CD14-positive monocyte (primary cell): ENCODE measurements around the gene DYNLT1. TPM values are rescaled to one million over a fixed set of nuclear protein-coding genes. Genes with fewer than 3 reads are reported as not detected.

Experiments used
- DNase-seq, 3 donors: peaks; one replicate each; pipeline ENCODE4 v3.0.0-alpha.2; 2011 to 2022
- H2AFZ ChIP-seq: 2 replicates; pipeline ENCODE4 v1.6.0; 2012; ENCODE audit warnings: mild to moderate bottlenecking, low read depth, low read length, inconsistent platforms; ENCODE audit not compliant: insufficient read depth, poor library complexity, severe bottlenecking
- H3K27ac ChIP-seq, 2 donors: 1 replicate in 1 of 2; 2 replicates in 1 of 2; pipeline ENCODE4 v1.5.1; 2012 to 2013; ENCODE audit warnings: low read length in 2 of 2, control low read depth in 1 of 2, inconsistent platforms in 1 of 2, low read depth in 1 of 2, mild to moderate bottlenecking in 1 of 2
- H3K27me3 ChIP-seq, 2 donors: one replicate each; pipeline versions ENCODE4 v1.6.0 to v1.6.1; 2011 to 2013; ENCODE audit warnings: low read length in 2 of 2; ENCODE audit not compliant: control insufficient read depth in 2 of 2, insufficient read depth in 2 of 2
- H3K36me3 ChIP-seq, 2 donors: replicated peaks in 1 of 2; 1 replicate in 1 of 2; 2 replicates in 1 of 2; pipeline versions ENCODE4 v1.5.1 to v1.6.1; 2012 to 2013; ENCODE audit warnings: low read length in 2 of 2, control low read depth in 1 of 2, inconsistent platforms in 1 of 2, mild to moderate bottlenecking in 1 of 2; ENCODE audit not compliant: insufficient read depth in 2 of 2, control insufficient read depth in 1 of 2
- H3K4me1 ChIP-seq, 2 donors: 1 replicate in 1 of 2; 2 replicates in 1 of 2; pipeline versions ENCODE4 v1.5.1 to v1.6.1; 2012 to 2013; ENCODE audit warnings: low read length in 2 of 2, control low read depth in 1 of 2, inconsistent platforms in 1 of 2, mild to moderate bottlenecking in 1 of 2, moderate library complexity in 1 of 2; ENCODE audit not compliant: insufficient read depth in 2 of 2, control insufficient read depth in 1 of 2
- H3K4me2 ChIP-seq: replicated peaks from 2 replicates; pipeline ENCODE3; 2012; ENCODE audit warnings: low read length, moderate library complexity, mild to moderate bottlenecking; ENCODE audit not compliant: poor library complexity, severe bottlenecking; ENCODE audit errors: extremely low read depth
- H3K4me3 ChIP-seq, 3 experiments: fragments of 200-600 bp in 1 of 3; sonication (generic) in 1 of 3; replicated peaks in 1 of 3; 1 replicate in 2 of 3; 2 replicates in 1 of 3; pipeline ENCODE4 v1.5.1; 2011 to 2013; ENCODE audit warnings: low read length in 3 of 3, mild to moderate bottlenecking in 3 of 3, control low read depth in 2 of 3, low read depth in 2 of 3, inconsistent platforms in 1 of 3, moderate library complexity in 1 of 3
- H3K79me2 ChIP-seq: 2 replicates; pipeline ENCODE4 v1.6.0; 2012; ENCODE audit warnings: mild to moderate bottlenecking, control low read depth, inconsistent platforms, low read length, moderate library complexity; ENCODE audit not compliant: insufficient read depth
- H3K9ac ChIP-seq: 2 replicates; pipeline ENCODE4 v1.6.0; 2017; ENCODE audit warnings: low read length, mild to moderate bottlenecking; ENCODE audit not compliant: insufficient read depth, poor library complexity, severe bottlenecking
- H3K9me3 ChIP-seq, 2 donors: replicated peaks in 1 of 2; 1 replicate in 1 of 2; 2 replicates in 1 of 2; pipeline versions ENCODE4 v1.5.1 to v1.6.1; 2012 to 2013; ENCODE audit warnings: low read length in 2 of 2, control low read depth in 1 of 2; ENCODE audit not compliant: control insufficient read depth in 1 of 2, insufficient read depth in 1 of 2
- H4K20me1 ChIP-seq: 2 replicates; pipeline ENCODE4 v1.6.0; 2012; ENCODE audit warnings: mild to moderate bottlenecking, low read length, control low read depth, moderate library complexity; ENCODE audit not compliant: insufficient read depth
- H3K27ac Mint-ChIP-seq, 7 donors: one replicate each; pipeline ENCODE4 v1.8.0; 2020; ENCODE audit warnings: mild to moderate bottlenecking in 7 of 7, mixed read lengths in 7 of 7, moderate library complexity in 6 of 7, inconsistent platforms in 2 of 7
- H3K27me3 Mint-ChIP-seq, 3 donors: one replicate each; pipeline ENCODE4 v1.8.0; 2021 to 2022; ENCODE audit warnings: low read depth in 3 of 3, mild to moderate bottlenecking in 3 of 3, mixed read lengths in 3 of 3, moderate library complexity in 3 of 3, inconsistent platforms in 1 of 3
- H3K36me3 Mint-ChIP-seq, 2 donors: one replicate each; pipeline ENCODE4 v1.8.0; 2020; ENCODE audit warnings: mixed read lengths in 2 of 2, inconsistent platforms in 1 of 2, mild to moderate bottlenecking in 1 of 2
- H3K4me1 Mint-ChIP-seq: one replicate; pipeline ENCODE4 v1.8.0; 2020; ENCODE audit warnings: mild to moderate bottlenecking, mixed read lengths
- H3K4me3 Mint-ChIP-seq, 2 donors: one replicate each; pipeline ENCODE4 v1.8.0; 2020; ENCODE audit warnings: mild to moderate bottlenecking in 2 of 2, mixed read lengths in 2 of 2, moderate library complexity in 1 of 2
- H3K9me3 Mint-ChIP-seq, 7 donors: one replicate each; pipeline ENCODE4 v1.8.0; 2020 to 2022; ENCODE audit warnings: mixed read lengths in 7 of 7, mild to moderate bottlenecking in 6 of 7, moderate library complexity in 6 of 7, inconsistent platforms in 2 of 7
- WGBS: methylation state at CpG from one replicate; pipeline ENCODE4 v1.1.5; 2013; ENCODE audit warnings: missing lambda C conversion rate; ENCODE audit not compliant: insufficient coverage; 5-methylcytosine and 5-hydroxymethylcytosine counted together
- intact Hi-C, 2 donors: fragments of 100-400 bp; cut with micrococcal nuclease; formaldehyde crosslinking; loops; one replicate each; pipeline versions ENCODE4 v1.15.0 to v1.15.1; 2023
- polyA plus RNA-seq, 3 donors: library from polyadenylated mRNA; depleted of rRNA in 1 of 3; unstranded in 2 of 3; stranded (reverse) in 1 of 3; fragments of 300-500 nt in 2 of 3; fragments of >200 nt in 1 of 3; fragmentation: Illumina TruSeq in 2 of 3; gene quantifications; 1 replicate in 2 of 3; 2 replicates in 1 of 3; pipeline ENCODE4 v1.2.3, GENCODE V29; 2012 to 2021
- TF ChIP-seq, protein P1 (sequence below): fragments of 200-600 bp; IDR thresholded peaks from one replicate; pipeline ENCODE4 v1.8.0; 2022; ENCODE audit warnings: antibody characterized with exemption, mild to moderate bottlenecking

The DYNLT1 gene
- polyA plus RNA-seq, 3 donors = 248 to 287 (median 286) TPM

DNA sequence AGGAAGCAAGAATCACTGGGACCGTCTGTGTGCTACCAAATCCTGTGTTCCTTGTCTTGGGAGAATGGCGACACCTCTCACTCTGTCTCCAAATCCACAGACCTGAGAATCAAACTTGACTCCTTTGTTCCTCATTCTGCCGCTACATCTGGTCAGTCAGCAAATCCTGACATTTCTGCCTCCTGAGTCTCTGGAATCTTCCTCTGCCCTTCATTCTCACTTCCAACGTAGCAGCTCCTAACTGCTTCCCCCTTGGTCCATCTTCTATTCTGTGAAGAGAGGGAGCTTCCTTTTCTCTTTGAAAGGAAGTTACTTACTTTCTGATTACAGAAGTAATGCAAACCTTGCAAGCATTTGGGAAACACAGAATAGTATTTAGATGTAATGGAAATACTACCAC lies 43.0 kb upstream of the DYNLT1 start:
- H3K4me1 ChIP-seq = peaks cover 25 to 40% of the 10 kb centered on the region in 2 donors
- H3K4me2 ChIP-seq = peak overlapping the region; percentile 60
- H3K36me3 Mint-ChIP-seq = peaks cover 31 to 35% of the 10 kb centered on the region in 2 donors
- peak in 2 of 3 donors; percentile 30 to 44 for DNase-seq
- TF ChIP-seq, protein P1, sequence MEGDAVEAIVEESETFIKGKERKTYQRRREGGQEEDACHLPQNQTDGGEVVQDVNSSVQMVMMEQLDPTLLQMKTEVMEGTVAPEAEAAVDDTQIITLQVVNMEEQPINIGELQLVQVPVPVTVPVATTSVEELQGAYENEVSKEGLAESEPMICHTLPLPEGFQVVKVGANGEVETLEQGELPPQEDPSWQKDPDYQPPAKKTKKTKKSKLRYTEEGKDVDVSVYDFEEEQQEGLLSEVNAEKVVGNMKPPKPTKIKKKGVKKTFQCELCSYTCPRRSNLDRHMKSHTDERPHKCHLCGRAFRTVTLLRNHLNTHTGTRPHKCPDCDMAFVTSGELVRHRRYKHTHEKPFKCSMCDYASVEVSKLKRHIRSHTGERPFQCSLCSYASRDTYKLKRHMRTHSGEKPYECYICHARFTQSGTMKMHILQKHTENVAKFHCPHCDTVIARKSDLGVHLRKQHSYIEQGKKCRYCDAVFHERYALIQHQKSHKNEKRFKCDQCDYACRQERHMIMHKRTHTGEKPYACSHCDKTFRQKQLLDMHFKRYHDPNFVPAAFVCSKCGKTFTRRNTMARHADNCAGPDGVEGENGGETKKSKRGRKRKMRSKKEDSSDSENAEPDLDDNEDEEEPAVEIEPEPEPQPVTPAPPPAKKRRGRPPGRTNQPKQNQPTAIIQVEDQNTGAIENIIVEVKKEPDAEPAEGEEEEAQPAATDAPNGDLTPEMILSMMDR = no peak
- H2AFZ ChIP-seq = peak overlapping the region; percentile 62
- no peaks in the 10 kb centered on the region for H4K20me1 ChIP-seq
- H3K4me3 ChIP-seq = peak overlapping the region in 1 of 3 experiments; percentile 56
- no peaks in the 10 kb centered on the region for H3K79me2 ChIP-seq
- intact Hi-C loops = loop anchor here in 1 of 2 donors (5.0 kb wide), 1 partner anchor 45 kb away; the partner anchor contains the start of gene DYNLT1
- H3K27ac ChIP-seq = peak overlapping the region; percentile 66 to 90
- H3K9me3 Mint-ChIP-seq = peaks cover 0 to 3% (median 0%) of the 10 kb centered on the region in 7 donors
- H3K9me3 ChIP-seq = no peaks in the 10 kb centered on the region
- H3K9ac ChIP-seq = peak overlapping the region; percentile 51
- peaks cover 0 to 2% (median 1%) of the 10 kb centered on the region in 3 donors for H3K27me3 Mint-ChIP-seq
- peaks cover 3 to 18% of the 10 kb centered on the region in 2 donors for H3K36me3 ChIP-seq
- WGBS = 23% methylated on average over 3 of the region's 4 CpGs
- peak overlapping the region; percentile 84 to 95 (median 91) for H3K27ac Mint-ChIP-seq
- peaks cover 41% of the 10 kb centered on the region for H3K4me1 Mint-ChIP-seq
- peak overlapping the region; percentile 61 to 76 for H3K4me3 Mint-ChIP-seq
- H3K27me3 ChIP-seq = no peaks in the 10 kb centered on the region

DNA sequence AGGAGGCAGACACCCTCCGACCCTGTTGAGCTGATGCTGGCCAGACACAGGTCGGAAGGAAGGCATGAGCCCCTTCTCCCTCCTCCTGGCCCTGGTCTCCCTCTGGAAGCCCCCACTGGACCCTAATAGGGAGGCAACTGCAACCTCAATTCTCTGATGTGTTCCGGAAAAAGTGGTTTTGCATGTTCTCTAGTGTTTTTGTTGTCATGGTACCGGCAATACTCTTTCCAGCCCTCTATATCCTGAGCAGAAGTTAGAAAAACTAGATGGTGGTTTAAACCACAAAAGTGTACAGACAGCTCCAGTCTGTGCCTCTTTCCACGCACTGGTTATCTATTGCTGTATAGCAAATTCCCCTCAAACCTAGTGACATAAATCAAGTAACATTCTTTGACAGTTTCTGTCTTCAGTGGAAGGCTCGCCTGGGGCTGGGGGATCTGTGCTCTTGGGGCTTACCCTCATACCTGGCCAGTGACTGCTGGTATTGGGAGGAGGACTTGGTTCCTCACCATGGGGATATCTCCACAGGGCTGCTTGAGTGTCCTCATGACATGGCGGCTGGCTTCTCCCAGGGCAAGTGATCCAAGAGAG lies 42.3 kb upstream of the DYNLT1 start:
- WGBS = 0% methylated on average over 3 of the region's 7 CpGs
- H3K4me1 ChIP-seq = peaks cover 25 to 40% of the 10 kb centered on the region in 2 donors
- peak overlapping the region; percentile 60 for H3K4me2 ChIP-seq

More for the DNA sequence above, 42.3 kb upstream of the DYNLT1 start:
- Mint-ChIP-seq H3K27ac (peak overlapping the region; percentile 84 to 95 (median 91)), H3K27me3 (peaks cover 0 to 2% (median 1%) of the 10 kb centered on the region in 3 donors), H3K36me3 (peaks cover 33 to 36% of the 10 kb centered on the region in 2 donors), H3K4me1 (peaks cover 41% of the 10 kb centered on the region), H3K9me3 (peaks cover 0 to 3% (median 0%) of the 10 kb centered on the region in 7 donors), H3K4me3 (peak overlapping the region; percentile 45 to 76)
- intact Hi-C loops = loop anchor here in 1 of 2 donors (5.0 kb wide), 1 partner anchor 45 kb away; the partner anchor contains the start of gene DYNLT1
- Histone ChIP-seq H3K27ac (peak overlapping the region; percentile 66 to 90), H3K9me3 (no peaks in the 10 kb centered on the region), H3K27me3 (no peaks in the 10 kb centered on the region), H2AFZ (peak overlapping the region; percentile 62), H3K36me3 (peaks cover 3 to 18% of the 10 kb centered on the region in 2 donors), H4K20me1 (no peaks in the 10 kb centered on the region), H3K9ac (peak overlapping the region; percentile 51), H3K4me3 (peak overlapping the region in 1 of 3 experiments; percentile 56), H3K79me2 (no peaks in the 10 kb centered on the region)
- TF ChIP-seq, protein P1 = no peak
- peak; percentile 33 to 57 (median 51) for DNase-seq
